B cell (primary cell): ENCODE results near the gene EGLN3. TPM values are rescaled to one million over a fixed set of nuclear protein-coding genes. Genes with fewer than 3 reads are reported as not detected.

Source experiments
- ATAC-seq: fragments of 200-7000 bp; cut with Tn5 transposase; one replicate; pipeline ENCODE4 v1.10.0; 2021; ENCODE audit warnings: low read depth, mild to moderate bottlenecking, moderate number of reproducible peaks, moderate library complexity
- CTCF ChIA-PET: fragments of 350-600 bp; sonication (Branson Sonifier 250); formaldehyde crosslinking; loops from one replicate; lab custom pipeline; 2021; ENCODE audit warnings: antibody characterized with exemption, inconsistent platforms; lab: Charles Lee
- POLR2A ChIA-PET: fragments of 350-600 bp; sonication (Branson Sonifier 250); formaldehyde crosslinking; loops from one replicate; lab custom pipeline; 2021; ENCODE audit warnings: antibody characterized with exemption; lab: Charles Lee
- DNase-seq: peaks from one replicate; pipeline ENCODE4 v3.0.0; 2013
- H2AFZ ChIP-seq: 2 replicates; pipeline ENCODE4 v1.6.1; 2012; ENCODE audit warnings: mild to moderate bottlenecking, low read depth, low read length; ENCODE audit not compliant: insufficient read depth, poor library complexity, severe bottlenecking
- H3K27ac ChIP-seq, 2 donors: 1 replicate in 1 of 2; 2 replicates in 1 of 2; pipeline ENCODE4 v1.5.1; 2012 to 2013; ENCODE audit warnings: low read length in 2 of 2, mild to moderate bottlenecking in 2 of 2, moderate library complexity in 1 of 2
- H3K27me3 ChIP-seq, 4 experiments: fragments of 200-600 bp in 1 of 4; sonication (generic) in 1 of 4; replicated peaks in 1 of 4; 1 replicate in 2 of 4; 2 replicates in 2 of 4; pipeline versions ENCODE4 v1.6.1 to v1.7.0; 2013 to 2016; ENCODE audit warnings: low read length in 3 of 4, mild to moderate bottlenecking in 2 of 4, mixed read lengths in 1 of 4, moderate library complexity in 1 of 4; ENCODE audit not compliant: insufficient read depth in 4 of 4, control insufficient read depth in 3 of 4; ENCODE audit errors: control extremely low read depth in 1 of 4
- H3K36me3 ChIP-seq, 2 experiments: replicated peaks in 1 of 2; 1 replicate in 1 of 2; 2 replicates in 1 of 2; pipeline versions ENCODE4 v1.6.1 to v1.7.1; 2013; ENCODE audit warnings: low read length in 1 of 2; ENCODE audit not compliant: insufficient read depth in 2 of 2, control insufficient read depth in 1 of 2; ENCODE audit errors: control extremely low read depth in 1 of 2, extremely low read depth in 1 of 2
- H3K4me1 ChIP-seq, 2 donors: fragments of 200-600 bp in 1 of 2; sonication (generic) in 1 of 2; 1 replicate in 1 of 2; 2 replicates in 1 of 2; pipeline versions ENCODE4 v1.5.1 to v1.6.1; 2013 to 2017; ENCODE audit warnings: low read length in 2 of 2; ENCODE audit not compliant: control insufficient read depth in 2 of 2, insufficient read depth in 2 of 2
- H3K4me2 ChIP-seq: replicated peaks from 2 replicates; pipeline ENCODE3; 2012; ENCODE audit warnings: mild to moderate bottlenecking, low read depth, low read length; ENCODE audit not compliant: poor library complexity, severe bottlenecking
- H3K4me3 ChIP-seq, 5 experiments: fragments of 200-600 bp in 1 of 5; sonication (generic) in 1 of 5; 1 replicate in 3 of 5; 2 replicates in 2 of 5; pipeline versions ENCODE4 v1.5.1 to v1.7.0; 2011 to 2016; ENCODE audit warnings: low read length in 4 of 5, mild to moderate bottlenecking in 4 of 5, low read depth in 2 of 5, control low read depth in 1 of 5, moderate library complexity in 1 of 5; ENCODE audit not compliant: insufficient read depth in 1 of 5; ENCODE audit errors: control extremely low read depth in 1 of 5, extremely low read depth in 1 of 5
- H3K79me2 ChIP-seq: fragments of 200-600 bp; sonication (generic); one replicate; pipeline ENCODE4 v1.6.0; 2016; ENCODE audit warnings: low read length; ENCODE audit not compliant: control insufficient read depth, insufficient read depth
- H3K9ac ChIP-seq: fragments of 200-600 bp; sonication (generic); 2 replicates; pipeline ENCODE4 v1.6.1; 2017; ENCODE audit warnings: mild to moderate bottlenecking, low read length, moderate library complexity
- H3K9me3 ChIP-seq, 3 donors: one replicate each; pipeline versions ENCODE4 v1.6.1 to v1.7.1; 2013; ENCODE audit warnings: low read length in 2 of 3; ENCODE audit not compliant: control insufficient read depth in 2 of 3, insufficient read depth in 1 of 3; ENCODE audit errors: control extremely low read depth in 1 of 3
- H4K20me1 ChIP-seq: 2 replicates; pipeline ENCODE4 v1.6.0; 2012; ENCODE audit warnings: mild to moderate bottlenecking, low read length; ENCODE audit not compliant: insufficient read depth, control insufficient read depth, poor library complexity, severe bottlenecking
- H3K27ac Mint-ChIP-seq: one replicate; pipeline ENCODE4 v1.8.0; 2021; ENCODE audit warnings: mixed read lengths
- H3K27me3 Mint-ChIP-seq: one replicate; pipeline ENCODE4 v1.8.0; 2021; ENCODE audit warnings: mixed read lengths
- H3K4me1 Mint-ChIP-seq: one replicate; pipeline ENCODE4 v1.8.0; 2021; ENCODE audit warnings: mixed read lengths
- H3K4me3 Mint-ChIP-seq: one replicate; pipeline ENCODE4 v1.8.0; 2021; ENCODE audit warnings: mixed read lengths
- H3K9me3 Mint-ChIP-seq: one replicate; pipeline ENCODE4 v1.8.0; 2022; ENCODE audit warnings: mixed read lengths; ENCODE audit not compliant: insufficient read depth
- EZH2 ChIP-seq: IDR thresholded peaks from 2 replicates; pipeline ENCODE4 v1.6.1; 2012; ENCODE audit warnings: borderline replicate concordance, low read depth, mild to moderate bottlenecking, moderate library complexity, low read length; ENCODE audit not compliant: insufficient read depth, poor library complexity, severe bottlenecking
- WGBS: methylation state at CpG from one replicate; pipeline ENCODE4 v1.1.5; 2013; ENCODE audit warnings: missing lambda C conversion rate; ENCODE audit not compliant: insufficient coverage; 5-methylcytosine and 5-hydroxymethylcytosine counted together
- intact Hi-C: fragments of 100-400 bp; cut with micrococcal nuclease; formaldehyde crosslinking; loops from one replicate; pipeline ENCODE4 v1.10.0; 2022
- polyA plus RNA-seq: library from polyadenylated mRNA; depleted of rRNA; stranded (reverse); fragments of >200 nt; gene quantifications from 2 replicates; pipeline ENCODE4 v1.2.3, GENCODE V29; 2012
- total RNA-seq, 2 donors: library from RNA; stranded (reverse); fragments of 120-200 nt in 1 of 2; gene quantifications; 1 replicate in 1 of 2; 2 replicates in 1 of 2; pipeline versions ENCODE4 v1.2.3 to v1.2.4, GENCODE V29; 2013 to 2022
- TF ChIP-seq, protein P1 (sequence below): fragments of 200-600 bp; IDR thresholded peaks from one replicate; pipeline ENCODE4 v1.8.0; 2022; ENCODE audit warnings: antibody characterized with exemption, mild to moderate bottlenecking

Gene EGLN3
- total and polyA plus RNA-seq, 2 donors (not counting 1 experiment from before 2014, with no cell fraction given): 0.69 to 1.7 TPM

DNA sequence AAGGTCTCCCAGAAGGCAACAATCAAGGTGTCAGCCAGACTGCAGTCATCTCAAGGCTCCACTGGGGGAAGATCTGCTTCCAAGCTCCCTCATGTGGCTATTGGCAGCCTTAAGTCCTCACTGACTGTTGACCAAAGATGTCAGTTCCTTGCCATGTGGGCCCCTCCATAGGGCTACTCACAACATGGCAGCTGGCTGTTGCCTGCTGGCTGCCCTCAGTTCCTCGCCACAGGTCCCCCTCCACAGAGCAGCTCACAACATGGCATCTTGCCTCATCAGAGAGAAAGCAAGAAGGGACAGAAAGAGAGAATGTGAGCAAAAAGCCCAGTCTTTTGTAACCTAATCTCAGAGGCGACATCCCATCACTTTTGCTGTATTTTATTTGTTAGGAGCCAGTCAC lies 34.4 kb upstream of the EGLN3 start:
- POLR2A ChIA-PET: no interaction called here
- DNase-seq (no peak), ATAC-seq (no peak)
- intact Hi-C loops: no loop called here
- peaks cover 0 to under 1% of the 10 kb centered on the region in 2 donors for H3K4me1 ChIP-seq
- Mint-ChIP-seq H3K27ac (no peak overlapping the region), H3K4me1 (no peaks in the 10 kb centered on the region), H3K4me3 (no peak overlapping the region), H3K27me3 (no peaks in the 10 kb centered on the region), H3K9me3 (peaks cover 4% of the 10 kb centered on the region)
- no peaks in the 10 kb centered on the region for H3K79me2 ChIP-seq
- no peak overlapping the region for H3K4me3 ChIP-seq
- 100% methylated on average over 1 of the region's 2 CpGs for WGBS
- CTCF ChIA-PET: no interaction called here
- H3K9me3 ChIP-seq: peaks cover 0 to 11% (median 4%) of the 10 kb centered on the region in 3 donors
- H3K27ac ChIP-seq: no peak overlapping the region
- no peak overlapping the region for H3K9ac ChIP-seq
- no peak for TF ChIP-seq EZH2
- TF ChIP-seq, protein P1, sequence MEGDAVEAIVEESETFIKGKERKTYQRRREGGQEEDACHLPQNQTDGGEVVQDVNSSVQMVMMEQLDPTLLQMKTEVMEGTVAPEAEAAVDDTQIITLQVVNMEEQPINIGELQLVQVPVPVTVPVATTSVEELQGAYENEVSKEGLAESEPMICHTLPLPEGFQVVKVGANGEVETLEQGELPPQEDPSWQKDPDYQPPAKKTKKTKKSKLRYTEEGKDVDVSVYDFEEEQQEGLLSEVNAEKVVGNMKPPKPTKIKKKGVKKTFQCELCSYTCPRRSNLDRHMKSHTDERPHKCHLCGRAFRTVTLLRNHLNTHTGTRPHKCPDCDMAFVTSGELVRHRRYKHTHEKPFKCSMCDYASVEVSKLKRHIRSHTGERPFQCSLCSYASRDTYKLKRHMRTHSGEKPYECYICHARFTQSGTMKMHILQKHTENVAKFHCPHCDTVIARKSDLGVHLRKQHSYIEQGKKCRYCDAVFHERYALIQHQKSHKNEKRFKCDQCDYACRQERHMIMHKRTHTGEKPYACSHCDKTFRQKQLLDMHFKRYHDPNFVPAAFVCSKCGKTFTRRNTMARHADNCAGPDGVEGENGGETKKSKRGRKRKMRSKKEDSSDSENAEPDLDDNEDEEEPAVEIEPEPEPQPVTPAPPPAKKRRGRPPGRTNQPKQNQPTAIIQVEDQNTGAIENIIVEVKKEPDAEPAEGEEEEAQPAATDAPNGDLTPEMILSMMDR: no peak
- no peak overlapping the region for H2AFZ ChIP-seq
- peaks cover 0 to 2% (median 0%) of the 10 kb centered on the region in 4 experiments for H3K27me3 ChIP-seq
- no peak overlapping the region for H3K4me2 ChIP-seq
- H3K36me3 ChIP-seq: no peaks in the 10 kb centered on the region
- H4K20me1 ChIP-seq: no peaks in the 10 kb centered on the region

DNA sequence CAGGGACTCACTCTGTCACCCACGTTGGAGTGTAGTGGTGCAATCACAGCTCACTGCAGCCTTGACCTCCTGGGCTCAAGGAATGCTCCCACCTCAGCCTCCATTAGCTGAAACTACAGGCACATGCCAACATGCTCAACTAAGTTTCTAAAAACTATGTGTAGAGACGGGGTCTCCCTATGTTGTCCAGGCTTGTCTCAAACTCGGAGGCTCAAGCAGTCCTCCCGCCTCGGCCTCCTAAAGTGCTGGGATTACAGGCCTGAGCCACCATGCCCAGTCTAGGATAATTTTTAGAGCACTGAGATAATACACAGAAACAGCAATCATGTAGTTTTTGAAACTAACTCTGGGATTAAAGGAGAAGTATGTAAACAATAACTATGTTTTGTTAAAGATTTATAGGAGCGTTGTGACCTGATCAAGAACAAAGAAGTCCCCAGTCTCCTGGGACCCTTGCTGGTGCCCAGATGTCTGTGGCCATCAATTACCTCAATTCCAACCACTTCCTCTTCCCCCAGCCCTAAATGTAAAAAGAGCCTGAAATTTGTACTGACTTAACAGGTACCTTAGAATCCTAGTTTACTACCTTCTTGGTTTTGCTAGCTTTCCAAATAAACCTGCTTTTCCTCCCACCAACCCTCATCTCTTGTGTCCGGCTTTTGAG lies 28.9 kb upstream of the EGLN3 start:
- H3K9me3 ChIP-seq: peaks cover 0 to 4% (median 0%) of the 10 kb centered on the region in 3 donors
- peak; percentile 10 for DNase-seq
- no peak overlapping the region for H3K27ac ChIP-seq
- no peak overlapping the region for H3K4me3 Mint-ChIP-seq
- no peaks in the 10 kb centered on the region for H3K79me2 ChIP-seq
- intact Hi-C loops: no loop called here
- ChIA-PET POLR2A (no interaction called here), CTCF (interaction anchor here (0.8 kb wide), 1 partner anchor 34 kb away, joined by 3 read pairs; no protein-coding TSS in a partner anchor)
- no CpG with 5 or more reads among the region's 7 CpGs for WGBS
- H3K4me1 ChIP-seq: peaks cover 0 to 6% of the 10 kb centered on the region in 2 donors
- no peak overlapping the region for H3K4me3 ChIP-seq
- H3K4me2 ChIP-seq: no peak overlapping the region
- H3K27me3 Mint-ChIP-seq: peaks cover 4% of the 10 kb centered on the region
- H3K9ac ChIP-seq: no peak overlapping the region
- ATAC-seq: no peak
- H3K27me3 ChIP-seq: peaks cover 0 to 2% (median 0%) of the 10 kb centered on the region in 4 experiments
- no peak overlapping the region for H3K27ac Mint-ChIP-seq
- no peaks in the 10 kb centered on the region for H3K36me3 ChIP-seq
- no peak overlapping the region for H2AFZ ChIP-seq
- H3K9me3 Mint-ChIP-seq: no peaks in the 10 kb centered on the region
- no peaks in the 10 kb centered on the region for H4K20me1 ChIP-seq
- no peak for TF ChIP-seq EZH2
- H3K4me1 Mint-ChIP-seq: peaks cover 5% of the 10 kb centered on the region
